Spinal cord (tissue), 10 donors: Measurements from ENCODE around the gene WBP2NL. TPM values are rescaled to one million over a fixed set of nuclear protein-coding genes. Genes with fewer than 3 reads are reported as not detected.
A peak's percentile ranks its signal among the peaks of the same experiment; 100 is the strongest.

Experiments
- DNase-seq, 6 donors: peaks; one replicate each; pipeline versions ENCODE4 v3.0.0 to v3.0.0-alpha.2; 2013 to 2015; ENCODE audit warnings: low spot score in 6 of 6, low read depth in 4 of 6
- H3K27ac ChIP-seq: one replicate; pipeline ENCODE4 v1.5.1; 2013; ENCODE audit warnings: low read depth, low read length, control low read depth
- H3K27me3 ChIP-seq: one replicate; pipeline ENCODE4 v1.6.1; 2013; ENCODE audit warnings: low read length; ENCODE audit not compliant: control insufficient read depth, insufficient read depth
- H3K36me3 ChIP-seq: one replicate; pipeline ENCODE4 v1.6.1; 2013; ENCODE audit warnings: low read length; ENCODE audit not compliant: control insufficient read depth, insufficient read depth
- H3K4me1 ChIP-seq: one replicate; pipeline ENCODE4 v1.6.1; 2013; ENCODE audit warnings: low read length; ENCODE audit not compliant: control insufficient read depth, insufficient read depth
- H3K4me3 ChIP-seq: one replicate; pipeline ENCODE4 v1.5.1; 2013; ENCODE audit warnings: low read depth, low read length, control low read depth
- H3K9me3 ChIP-seq: one replicate; pipeline ENCODE4 v1.6.1; 2013; ENCODE audit warnings: low read length; ENCODE audit not compliant: control insufficient read depth, insufficient read depth
- WGBS: methylation state at CpG from one replicate; pipeline ENCODE4 v1.1.5; 2013; ENCODE audit warnings: missing lambda C conversion rate; ENCODE audit not compliant: insufficient coverage; 5-methylcytosine and 5-hydroxymethylcytosine counted together
- polyA plus RNA-seq, 2 donors: library from polyadenylated mRNA; unstranded; fragments of 120-200 nt; gene quantifications; one replicate each; pipeline ENCODE4 v1.2.1, GENCODE V29; 2013; ENCODE audit not compliant: insufficient read length in 2 of 2
- small RNA-seq: library from RNA; depleted of rRNA; stranded (forward); fragments of <200 nt; gene quantifications from one replicate; pipeline ENCODE3, GENCODE V24; 2014; ENCODE audit warnings: low replicate concordance
- total RNA-seq, 2 donors: library from RNA; depleted of rRNA in 1 of 2; stranded (reverse); fragments of 120-200 nt in 1 of 2; fragments of >200 nt in 1 of 2; gene quantifications; one replicate each; pipeline versions ENCODE4 v1.2.3 to v1.2.4, GENCODE V29; 2013 to 2014
- donor health status: healthy.

Gene WBP2NL
- total and polyA plus RNA-seq, 4 donors, result 2.4 to 6.2 (median 3.7) TPM

- Histone ChIP-seq H3K4me1 (peaks cover 56% of the 10 kb centered on the region), H3K36me3 (peaks cover 8% of the 10 kb centered on the region), H3K9me3 (no peaks in the 10 kb centered on the region), H3K27me3 (no peaks in the 10 kb centered on the region), H3K4me3 (peak overlapping the region; percentile 50), H3K27ac (peak overlapping the region; percentile 84)
- WGBS, result 87% methylated on average over 6 of the region's 9 CpGs
- no peak for DNase-seq
Measured at GRCh38 chr22:42074846-42075676, 76.5 kb downstream of the WBP2NL start.

DNA sequence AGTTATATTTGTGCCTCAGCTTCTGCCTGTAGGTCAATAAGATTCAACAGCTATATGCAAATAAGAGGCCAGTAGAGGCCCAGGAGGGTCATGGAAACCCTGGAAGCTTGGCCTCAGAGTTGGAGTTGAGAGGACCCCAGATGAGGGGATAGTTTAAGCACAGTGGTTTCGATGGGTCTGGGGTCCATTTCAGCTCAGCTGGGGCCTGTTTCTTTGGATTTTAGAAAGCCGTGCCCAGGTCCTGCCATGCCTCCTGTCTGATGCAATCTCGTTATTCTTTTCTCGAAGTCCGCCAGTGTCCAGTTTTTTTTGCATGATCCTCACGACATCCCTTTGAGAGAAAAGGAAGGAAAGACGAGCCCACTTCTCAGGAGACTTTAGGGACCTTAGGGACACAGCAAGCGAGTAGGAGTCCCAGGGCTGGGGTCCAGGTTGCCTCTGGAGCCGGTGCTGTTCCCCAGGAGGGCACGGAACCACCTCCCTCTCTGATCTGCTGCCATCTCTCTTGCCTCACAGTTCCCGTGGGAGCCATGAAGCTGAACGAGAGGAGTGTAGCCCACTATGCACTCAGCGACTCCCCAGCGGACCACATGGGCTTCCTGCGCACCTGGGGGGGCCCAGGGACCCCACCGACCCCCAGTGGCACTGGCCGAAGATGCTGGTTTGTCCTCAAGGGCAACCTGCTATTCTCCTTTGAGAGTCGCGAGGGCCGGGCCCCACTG is 78.3 kb downstream of the WBP2NL start:
- WGBS, result 93% methylated on average over 19 of the region's 20 CpGs
- H3K4me1 ChIP-seq, result peaks cover 51% of the 10 kb centered on the region
- no peak overlapping the region for H3K4me3 ChIP-seq
- no peak for DNase-seq
- H3K27ac ChIP-seq, result no peak overlapping the region
- no peaks in the 10 kb centered on the region for H3K9me3 ChIP-seq
- H3K27me3 ChIP-seq, result no peaks in the 10 kb centered on the region
- peaks cover 11% of the 10 kb centered on the region for H3K36me3 ChIP-seq

DNA sequence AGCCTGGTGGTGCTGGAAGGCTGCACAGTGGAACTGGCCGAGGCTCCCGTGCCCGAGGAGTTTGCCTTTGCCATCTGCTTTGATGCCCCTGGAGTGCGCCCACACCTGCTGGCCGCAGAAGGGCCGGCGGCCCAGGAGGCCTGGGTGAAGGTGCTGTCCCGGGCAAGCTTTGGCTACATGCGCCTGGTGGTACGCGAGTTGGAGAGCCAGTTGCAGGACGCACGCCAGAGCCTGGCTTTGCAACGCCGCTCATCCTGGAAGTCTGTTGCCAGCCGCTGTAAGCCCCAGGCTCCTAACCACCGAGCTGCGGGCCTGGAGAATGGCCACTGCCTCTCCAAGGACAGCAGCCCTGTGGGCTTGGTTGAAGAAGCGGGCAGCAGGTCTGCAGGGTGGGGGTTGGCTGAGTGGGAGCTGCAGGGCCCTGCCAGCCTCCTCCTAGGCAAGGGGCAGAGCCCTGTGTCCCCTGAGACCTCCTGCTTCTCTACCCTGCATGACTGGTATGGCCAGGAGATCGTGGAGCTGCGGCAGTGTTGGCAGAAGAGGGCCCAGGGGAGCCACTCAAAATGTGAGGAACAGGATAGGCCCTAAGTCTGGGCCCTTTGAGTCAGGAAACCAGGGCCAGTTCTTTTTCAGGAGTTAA is 79.0 kb downstream of the WBP2NL start:
- no peak for DNase-seq
- Histone ChIP-seq H3K9me3 (no peaks in the 10 kb centered on the region), H3K27ac (no peak overlapping the region), H3K27me3 (no peaks in the 10 kb centered on the region), H3K4me1 (peaks cover 52% of the 10 kb centered on the region), H3K36me3 (peaks cover 18% of the 10 kb centered on the region), H3K4me3 (no peak overlapping the region)
- 90% methylated on average over 21 of the region's 21 CpGs for WGBS

Small RNA genes within 50 kb of the gene (small RNA-seq; reads per million reads assigned to genes)
- gene SNORD13P1, result not detected

Other genes starting within 250 kb of the WBP2NL start
- 10 to 100 TPM; 10.0 to 12.6 TPM for gene CCDC134, start 198.1 kb upstream of the WBP2NL start, total RNA-seq
- gene CCDC134, start 198.1 kb upstream of the WBP2NL start, polyA plus RNA-seq, result 1 to 10 TPM; 5.8 to 6.5 TPM
- 10 to 100 TPM; 60.2 to 68.1 TPM for gene SREBF2, start 165.7 kb upstream of the WBP2NL start, total RNA-seq
- 100 to 1,000 TPM; 170 to 176 TPM for gene SREBF2, start 165.7 kb upstream of the WBP2NL start, polyA plus RNA-seq
- gene SHISA8, start 83.7 kb upstream of the WBP2NL start, total RNA-seq, result under 1 TPM; 0.40 to 0.61 TPM
- 1 to 10 TPM; 3.0 to 5.2 TPM for gene SHISA8, start 83.7 kb upstream of the WBP2NL start, polyA plus RNA-seq
- gene TNFRSF13C, start 72.0 kb upstream of the WBP2NL start, total RNA-seq, result 1 to 10 TPM in 1 of 2 donors, under 1 TPM in 1; 0.79 to 1.1 TPM
- 1 to 10 TPM; 2.3 to 2.9 TPM for gene TNFRSF13C, start 72.0 kb upstream of the WBP2NL start, polyA plus RNA-seq
- gene CENPM, start 51.6 kb upstream of the WBP2NL start, total RNA-seq, result 1 to 10 TPM; 5.2 to 9.0 TPM
- gene CENPM, start 51.6 kb upstream of the WBP2NL start, polyA plus RNA-seq, result 10 to 100 TPM; 12.2 to 13.0 TPM
- 10 to 100 TPM; 86.9 to 89.2 TPM for gene SEPTIN3, start 29.3 kb upstream of the WBP2NL start, total RNA-seq
- 100 to 1,000 TPM; 398 to 423 TPM for gene SEPTIN3, start 29.3 kb upstream of the WBP2NL start, polyA plus RNA-seq
- 10 to 100 TPM; 27.1 to 35.7 TPM for gene NAGA, start 72.0 kb downstream of the WBP2NL start, total RNA-seq
- gene NAGA, start 72.0 kb downstream of the WBP2NL start, polyA plus RNA-seq, result 10 to 100 TPM; 18.9 to 19.9 TPM
- gene PHETA2, start 75.5 kb downstream of the WBP2NL start, total RNA-seq, result 10 to 100 TPM in 1 of 2 donors, 1 to 10 TPM in 1; 6.9 to 18.0 TPM
- gene PHETA2, start 75.5 kb downstream of the WBP2NL start, polyA plus RNA-seq, result 1 to 10 TPM; 3.4 to 6.5 TPM
- 10 to 100 TPM; 22.6 to 31.8 TPM for gene SMDT1, start 80.9 kb downstream of the WBP2NL start, total RNA-seq
- 100 to 1,000 TPM; 122 to 132 TPM for gene SMDT1, start 80.9 kb downstream of the WBP2NL start, polyA plus RNA-seq
- gene NDUFA6, start 92.0 kb downstream of the WBP2NL start, total RNA-seq, result 100 to 1,000 TPM in 1 of 2 donors, 10 to 100 TPM in 1; 62.3 to 125 TPM
- gene NDUFA6, start 92.0 kb downstream of the WBP2NL start, polyA plus RNA-seq, result 100 to 1,000 TPM in 1 of 2 donors, 10 to 100 TPM in 1; 96.1 to 125 TPM
- 1 to 10 TPM in 1 of 2 donors, under 1 TPM in 1; 0.79 to 2.1 TPM for gene CYP2D6, start 132.0 kb downstream of the WBP2NL start, total RNA-seq
- 1 to 10 TPM; 4.6 to 9.9 TPM for gene CYP2D6, start 132.0 kb downstream of the WBP2NL start, polyA plus RNA-seq